Kidney (tissue), 14 donors: ENCODE data around the gene TTC23. TPM values are rescaled to one million over a fixed set of nuclear protein-coding genes. Genes with fewer than 3 reads are reported as not detected.

Experiments
- DNase-seq, 5 donors: peaks; one replicate each; pipeline ENCODE4 v3.0.0-alpha.2; 2013 to 2020
- FAIRE-seq: peaks from 2 replicates; lab custom pipeline; 2012; peaks lifted over from hg19 to GRCh38; lab: Jason Lieb, UNC
- H3K27ac ChIP-seq, 2 donors: one replicate each; pipeline ENCODE4 v1.7.0; 2013; ENCODE audit warnings: low read depth in 2 of 2, low read length in 2 of 2, inconsistent platforms in 1 of 2
- H3K27me3 ChIP-seq: one replicate; pipeline ENCODE4 v1.7.1; 2013; ENCODE audit warnings: low read length, inconsistent platforms; ENCODE audit not compliant: control insufficient read depth, insufficient read depth
- H3K36me3 ChIP-seq, 3 donors: one replicate each; pipeline versions ENCODE4 v1.7.0 to v1.7.1; 2013; ENCODE audit warnings: low read length in 3 of 3, control low read depth in 1 of 3, inconsistent platforms in 1 of 3; ENCODE audit not compliant: insufficient read depth in 3 of 3, control insufficient read depth in 2 of 3
- H3K4me1 ChIP-seq, 3 donors: one replicate each; pipeline versions ENCODE4 v1.7.0 to v1.7.1; 2013; ENCODE audit warnings: low read length in 3 of 3, inconsistent platforms in 1 of 3, low read depth in 1 of 3; ENCODE audit not compliant: control insufficient read depth in 2 of 3, insufficient read depth in 2 of 3
- H3K4me3 ChIP-seq, 3 donors: one replicate each; pipeline versions ENCODE4 v1.7.0 to v1.8.1; 2013; ENCODE audit warnings: low read length in 3 of 3, control low read depth in 1 of 3, inconsistent platforms in 1 of 3
- H3K9ac ChIP-seq, 3 donors: one replicate each; pipeline versions ENCODE4 v1.7.0 to v1.7.1; 2013; ENCODE audit warnings: low read length in 3 of 3, control low read depth in 1 of 3, inconsistent platforms in 1 of 3
- H3K9me3 ChIP-seq, 3 donors: one replicate each; pipeline versions ENCODE4 v1.7.0 to v1.7.1; 2013; ENCODE audit warnings: low read length in 3 of 3, control low read depth in 1 of 3, inconsistent platforms in 1 of 3; ENCODE audit not compliant: control insufficient read depth in 2 of 3, insufficient read depth in 1 of 3
- CTCF ChIP-seq: IDR thresholded peaks from 3 replicates; pipeline ENCODE4 v1.5.1; 2012; ENCODE audit warnings: mild to moderate bottlenecking, moderate library complexity, borderline replicate concordance; ENCODE audit not compliant: insufficient read depth; ENCODE audit errors: extremely low read depth
- intact Hi-C: fragments of 100-400 bp; cut with DNase I; formaldehyde crosslinking; loops from one replicate; pipeline ENCODE4 v1.11.1; 2022
- polyA plus RNA-seq: library from polyadenylated mRNA; stranded (reverse); fragments of 350-450 nt; fragmentation: Illumina TruSeq; extraction: RNeasy Lipid Tissue Mini Kit (QIAGEN cat#74804); gene quantifications from one replicate; pipeline ENCODE4 v1.2.3, GENCODE V29; 2014; ENCODE audit warnings: low read depth, low replicate concordance; ENCODE audit not compliant: insufficient read depth
- total RNA-seq: library from RNA; stranded (reverse); fragmentation: NEBNext Ultra II Directional; extraction: Animal tissue kit (Norgen Biotek cat#: 25700); gene quantifications from one replicate; pipeline ENCODE4 v1.2.1, GENCODE V29; 2021
- donor health status: control.
- donor health status: control.
- donor health status: control.
- donor health status: control.
- donor health status: control.
- donor health status: DM: yes; HTN: yes; CAD: no.
- donor health status: Normal renal cell carcinoma (clear cell type).

TTC23 gene
- total and polyA plus RNA-seq, 2 donors from 2014 or later, result 11.2 to 23.6 TPM

- no peaks in the 10 kb centered on the region for H3K9me3 ChIP-seq
These were observed 146.8 kb downstream of the TTC23 start for GRCh38 chr15:99102332-99103235.

GRCh38 chr15:99101501-99101900, 147.9 kb downstream of the TTC23 start:
- FAIRE-seq (no peak), DNase-seq (no peak)
- Histone ChIP-seq H3K9me3 (no peaks in the 10 kb centered on the region), H3K4me3 (no peak overlapping the region), H3K27me3 (peaks cover 9% of the 10 kb centered on the region), H3K27ac (no peak overlapping the region), H3K36me3 (no peaks in the 10 kb centered on the region), H3K9ac (no peak overlapping the region), H3K4me1 (peaks cover 0 to 4% (median 0%) of the 10 kb centered on the region in 3 donors)
- TF ChIP-seq CTCF, result no peak
- intact Hi-C loops, result loop anchor here (5.0 kb wide), 1 partner anchor 111 kb away; no protein-coding TSS in a partner anchor

More at GRCh38 chr15:99102332-99103235, 146.8 kb downstream of the TTC23 start:
- Histone ChIP-seq H3K4me3 (no peak overlapping the region), H3K27me3 (peaks cover 11% of the 10 kb centered on the region), H3K36me3 (no peaks in the 10 kb centered on the region), H3K4me1 (peaks cover 0 to 4% (median 0%) of the 10 kb centered on the region in 3 donors), H3K27ac (no peak overlapping the region), H3K9ac (no peak overlapping the region)
- FAIRE-seq (no peak), DNase-seq (peak in 4 of 5 donors; percentile 43 to 68 (median 64))
- no peak for TF ChIP-seq CTCF
- intact Hi-C loops, result loop anchor here (5.0 kb wide), 1 partner anchor 110 kb away; no protein-coding TSS in a partner anchor

- no peaks in the 10 kb centered on the region for H3K4me1 ChIP-seq
- no peaks in the 10 kb centered on the region for H3K36me3 ChIP-seq
- no peaks in the 10 kb centered on the region for H3K9me3 ChIP-seq
- peak; percentile 85 for TF ChIP-seq CTCF
- intact Hi-C loops, result loop anchor here (5.0 kb wide), 1 partner anchor 112 kb away; no protein-coding TSS in a partner anchor
- peak; percentile 83 to 91 (median 84) for DNase-seq
- no peak for FAIRE-seq
- H3K9ac ChIP-seq, result no peak overlapping the region
- H3K4me3 ChIP-seq, result peak overlapping the region in 1 of 3 donors; percentile 15
- no peak overlapping the region for H3K27ac ChIP-seq
- H3K27me3 ChIP-seq, result peaks cover 6% of the 10 kb centered on the region
These were observed 148.9 kb downstream of the TTC23 start for GRCh38 chr15:99100245-99101173.
